Erythroblast (primary cell): ENCODE results near the gene NKX1-1.

Experiments
- DNase-seq, 2 experiments: peaks; one replicate each; lab custom pipeline; 2025; lab: John Stamatoyannopoulos, UW
- GATA1 ChIP-seq: IDR thresholded peaks from 2 replicates; pipeline ENCODE4 v1.6.1; 2011; ENCODE audit warnings: low read depth, mild to moderate bottlenecking, control low read depth, low read length, moderate library complexity
- POLR2A ChIP-seq: IDR thresholded peaks from 2 replicates; pipeline ENCODE4 v1.6.1; 2011; ENCODE audit warnings: mild to moderate bottlenecking, low read length

NKX1-1 gene

GRCh38 chr4:1353186-1354055 lies 52.8 kb downstream of the NKX1-1 start:
- TF ChIP-seq POLR2A = no peak
- no peak for TF ChIP-seq GATA1
- DNase-seq = no peak
